ENCODE measurements around the gene CYP2S1.

DNA sequence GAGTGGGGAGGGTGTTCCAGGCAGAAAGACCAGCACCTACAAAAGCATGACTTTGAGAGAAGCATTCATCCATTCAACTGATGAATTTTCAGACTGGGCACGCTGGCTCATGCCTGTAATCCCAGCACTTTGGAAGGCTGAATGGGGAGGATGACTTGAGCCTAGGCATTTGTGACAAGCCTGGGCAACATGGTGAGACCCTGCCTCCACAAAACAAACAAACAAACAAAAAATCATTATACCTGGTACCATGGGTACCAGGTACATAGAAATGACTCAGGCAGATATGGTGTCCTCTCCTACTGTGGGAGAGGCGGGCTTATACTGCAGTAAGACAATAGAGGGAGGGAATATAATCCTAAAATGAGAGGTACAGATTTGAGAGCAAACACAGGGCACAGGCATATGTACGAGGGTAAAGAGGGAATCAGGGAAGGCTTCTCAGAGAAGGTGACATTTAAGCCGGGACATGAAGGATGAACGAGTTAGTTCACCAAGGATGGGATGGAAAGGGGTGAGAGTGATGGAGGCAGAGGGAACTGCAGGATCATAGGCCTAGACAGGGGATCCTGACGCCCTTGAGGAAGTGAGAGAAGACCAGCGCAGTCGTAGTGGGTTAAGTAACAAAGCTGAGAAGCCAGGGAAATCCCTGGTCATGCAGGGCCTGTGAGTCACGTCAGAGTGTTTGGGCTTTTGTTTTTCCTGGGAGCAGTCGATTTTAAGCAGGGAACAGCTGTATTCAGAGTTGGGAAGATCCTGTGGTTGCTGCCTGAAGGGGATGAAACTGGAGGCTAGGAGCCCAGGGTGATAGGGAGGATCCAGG, 2.9 kb downstream of the CYP2S1 start:
- TF ChIP-seq POLR2AphosphoS5 (IDR thresholded peaks at IDR 0.05): no peak
- TF ChIP-seq, protein P1, sequence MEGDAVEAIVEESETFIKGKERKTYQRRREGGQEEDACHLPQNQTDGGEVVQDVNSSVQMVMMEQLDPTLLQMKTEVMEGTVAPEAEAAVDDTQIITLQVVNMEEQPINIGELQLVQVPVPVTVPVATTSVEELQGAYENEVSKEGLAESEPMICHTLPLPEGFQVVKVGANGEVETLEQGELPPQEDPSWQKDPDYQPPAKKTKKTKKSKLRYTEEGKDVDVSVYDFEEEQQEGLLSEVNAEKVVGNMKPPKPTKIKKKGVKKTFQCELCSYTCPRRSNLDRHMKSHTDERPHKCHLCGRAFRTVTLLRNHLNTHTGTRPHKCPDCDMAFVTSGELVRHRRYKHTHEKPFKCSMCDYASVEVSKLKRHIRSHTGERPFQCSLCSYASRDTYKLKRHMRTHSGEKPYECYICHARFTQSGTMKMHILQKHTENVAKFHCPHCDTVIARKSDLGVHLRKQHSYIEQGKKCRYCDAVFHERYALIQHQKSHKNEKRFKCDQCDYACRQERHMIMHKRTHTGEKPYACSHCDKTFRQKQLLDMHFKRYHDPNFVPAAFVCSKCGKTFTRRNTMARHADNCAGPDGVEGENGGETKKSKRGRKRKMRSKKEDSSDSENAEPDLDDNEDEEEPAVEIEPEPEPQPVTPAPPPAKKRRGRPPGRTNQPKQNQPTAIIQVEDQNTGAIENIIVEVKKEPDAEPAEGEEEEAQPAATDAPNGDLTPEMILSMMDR (IDR thresholded peaks at IDR 0.05; ENCODE audit: poor library complexity, severe bottlenecking): no peak
- no peak for TF ChIP-seq EZH2 (IDR thresholded peaks at IDR 0.05; ENCODE audit: borderline replicate concordance, insufficient read depth, low read length, poor library complexity, severe bottlenecking)
- TF ChIP-seq MXI1 (conservative IDR thresholded peaks at IDR 0.05; ENCODE audit: poor library complexity, severe bottlenecking): no peak

Data from neural cell (in vitro differentiated cells).